Hepatic stellate cell (primary cell): Measurements from ENCODE around the gene ARL5B.

Experiments used
- DNase-seq: peaks from one replicate; pipeline ENCODE4 v3.0.0; 2011; ENCODE audit warnings: low spot score

ARL5B gene

GRCh38 chr10:18703521-18703920 is 44.3 kb downstream of the ARL5B start:
- DNase-seq, result no peak

- no peak for DNase-seq
Observed at GRCh38 chr10:18710201-18710653, 51.0 kb downstream of the ARL5B start.

- peak; percentile 20 for DNase-seq
Observed at GRCh38 chr10:18713077-18713476, 53.8 kb downstream of the ARL5B start.

DNA sequence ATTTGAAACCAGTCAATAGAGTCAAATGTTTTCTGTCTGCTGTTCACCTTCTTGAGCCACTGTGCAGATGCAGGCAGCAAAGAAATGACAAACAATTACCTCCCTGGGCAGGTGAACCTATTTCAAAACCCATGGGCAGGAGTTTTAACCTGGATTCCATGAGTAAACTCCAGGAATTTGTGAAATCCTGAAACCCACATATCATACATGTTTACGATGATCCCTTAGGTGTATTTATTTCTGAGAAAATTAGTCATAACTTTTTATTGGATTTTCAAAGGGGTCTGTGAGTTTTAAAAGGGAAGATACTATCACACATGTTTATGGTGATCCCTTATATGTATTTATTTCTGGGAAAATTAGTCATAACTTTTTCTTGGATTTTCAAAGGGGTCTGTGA is 59.8 kb downstream of the ARL5B start:
- DNase-seq, result no peak

- DNase-seq, result no peak
Observed at GRCh38 chr10:18719811-18720210, 60.6 kb downstream of the ARL5B start.

GRCh38 chr10:18721067-18721466 is 61.8 kb downstream of the ARL5B start:
- DNase-seq, result no peak

GRCh38 chr10:18723801-18724200 is 64.6 kb downstream of the ARL5B start:
- no peak for DNase-seq
